ENCODE data around the gene MINK1. TPM values are rescaled to one million over a fixed set of nuclear protein-coding genes. Genes with fewer than 3 reads are reported as not detected.

Gene MINK1
- total and polyA plus RNA-seq, 10 of the 15 experiments (the other 5 are each of a cell fraction or from before 2014, with no cell fraction given), result 0.08 to 55.6 (median 15.0) TPM

GRCh38 chr17:4944554-4945175 lies 111.5 kb downstream of the MINK1 start (continued):
- TF ChIP-seq NFXL1 (IDR thresholded peaks at IDR 0.05; ENCODE audit: borderline replicate concordance) (no peak), SREBF2 (IDR thresholded peaks at IDR 0.05; ENCODE audit: low read length) (no peak), BMI1 (IDR thresholded peaks at IDR 0.05; ENCODE audit: borderline replicate concordance) (no peak), CBX5 (IDR thresholded peaks at IDR 0.05; ENCODE audit: low read depth) (no peak), MYC (IDR thresholded peaks at IDR 0.05; ENCODE audit: insufficient read depth, insufficient read length, insufficient replicate concordance, low read length, severe bottlenecking) (no peak), HCFC1 (IDR thresholded peaks at IDR 0.05; ENCODE audit: low read length) (no peak), POLR2AphosphoS5 (IDR thresholded peaks at IDR 0.05; ENCODE audit: low read length) (peak; percentile 77), ZNF217 (IDR thresholded peaks at IDR 0.05) (no peak), SMC3 (IDR thresholded peaks at IDR 0.05; ENCODE audit: borderline replicate concordance, low read length) (no peak), EGR1 (IDR thresholded peaks at IDR 0.05; ENCODE audit: borderline replicate concordance in 1 of 2, low read depth in 2 of 2, low read length in 2 of 2) (0 out of 3 replicates have a peak, but pooled peaks of 1 of the 2 experiments have one; percentile 40), ETV6 (conservative IDR thresholded peaks at IDR 0.05 in 1 of 2, IDR thresholded peaks at IDR 0.05 in 1 of 2; ENCODE audit: borderline replicate concordance in 1 of 2, low read depth in 1 of 2) (no peak), TARDBP (IDR thresholded peaks at IDR 0.05; ENCODE audit: borderline replicate concordance) (no peak), CREM (IDR thresholded peaks at IDR 0.05; ENCODE audit: low read depth) (no peak), TCF7 (IDR thresholded peaks at IDR 0.05; ENCODE audit: borderline replicate concordance) (no peak), RUNX3 (IDR thresholded peaks at IDR 0.05; ENCODE audit: low read length) (no peak), FOXK2 (IDR thresholded peaks at IDR 0.05) (no peak), YY1 (IDR thresholded peaks at IDR 0.05; ENCODE audit: low read depth, low read length) (no peak; the same call in 1 of the 2 replicates), SMAD1 (IDR thresholded peaks at IDR 0.05; ENCODE audit: low read depth, partially characterized antibody) (peak; percentile 28), RELA (IDR thresholded peaks at IDR 0.05; ENCODE audit: borderline replicate concordance, partially characterized antibody) (no peak), ZNF24 (IDR thresholded peaks at IDR 0.05) (no peak), NFYA (IDR thresholded peaks at IDR 0.05; ENCODE audit: borderline replicate concordance, low read depth, low read length) (no peak)
- TF ChIP-seq, protein P1, sequence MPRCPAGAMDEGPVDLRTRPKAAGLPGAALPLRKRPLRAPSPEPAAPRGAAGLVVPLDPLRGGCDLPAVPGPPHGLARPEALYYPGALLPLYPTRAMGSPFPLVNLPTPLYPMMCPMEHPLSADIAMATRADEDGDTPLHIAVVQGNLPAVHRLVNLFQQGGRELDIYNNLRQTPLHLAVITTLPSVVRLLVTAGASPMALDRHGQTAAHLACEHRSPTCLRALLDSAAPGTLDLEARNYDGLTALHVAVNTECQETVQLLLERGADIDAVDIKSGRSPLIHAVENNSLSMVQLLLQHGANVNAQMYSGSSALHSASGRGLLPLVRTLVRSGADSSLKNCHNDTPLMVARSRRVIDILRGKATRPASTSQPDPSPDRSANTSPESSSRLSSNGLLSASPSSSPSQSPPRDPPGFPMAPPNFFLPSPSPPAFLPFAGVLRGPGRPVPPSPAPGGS (IDR thresholded peaks at IDR 0.05; ENCODE audit: borderline replicate concordance, insufficient read depth, low read depth, low read length, poor library complexity, severe bottlenecking), result peak; percentile 93
- TF ChIP-seq, protein P2, sequence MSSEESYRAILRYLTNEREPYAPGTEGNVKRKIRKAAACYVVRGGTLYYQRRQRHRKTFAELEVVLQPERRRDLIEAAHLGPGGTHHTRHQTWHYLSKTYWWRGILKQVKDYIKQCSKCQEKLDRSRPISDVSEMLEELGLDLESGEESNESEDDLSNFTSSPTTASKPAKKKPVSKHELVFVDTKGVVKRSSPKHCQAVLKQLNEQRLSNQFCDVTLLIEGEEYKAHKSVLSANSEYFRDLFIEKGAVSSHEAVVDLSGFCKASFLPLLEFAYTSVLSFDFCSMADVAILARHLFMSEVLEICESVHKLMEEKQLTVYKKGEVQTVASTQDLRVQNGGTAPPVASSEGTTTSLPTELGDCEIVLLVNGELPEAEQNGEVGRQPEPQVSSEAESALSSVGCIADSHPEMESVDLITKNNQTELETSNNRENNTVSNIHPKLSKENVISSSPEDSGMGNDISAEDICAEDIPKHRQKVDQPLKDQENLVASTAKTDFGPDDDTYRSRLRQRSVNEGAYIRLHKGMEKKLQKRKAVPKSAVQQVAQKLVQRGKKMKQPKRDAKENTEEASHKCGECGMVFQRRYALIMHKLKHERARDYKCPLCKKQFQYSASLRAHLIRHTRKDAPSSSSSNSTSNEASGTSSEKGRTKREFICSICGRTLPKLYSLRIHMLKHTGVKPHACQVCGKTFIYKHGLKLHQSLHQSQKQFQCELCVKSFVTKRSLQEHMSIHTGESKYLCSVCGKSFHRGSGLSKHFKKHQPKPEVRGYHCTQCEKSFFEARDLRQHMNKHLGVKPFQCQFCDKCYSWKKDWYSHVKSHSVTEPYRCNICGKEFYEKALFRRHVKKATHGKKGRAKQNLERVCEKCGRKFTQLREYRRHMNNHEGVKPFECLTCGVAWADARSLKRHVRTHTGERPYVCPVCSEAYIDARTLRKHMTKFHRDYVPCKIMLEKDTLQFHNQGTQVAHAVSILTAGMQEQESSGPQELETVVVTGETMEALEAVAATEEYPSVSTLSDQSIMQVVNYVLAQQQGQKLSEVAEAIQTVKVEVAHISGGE (CRISPR knock-in tag; IDR thresholded peaks at IDR 0.05), result no peak
- TF ChIP-seq, protein P3, sequence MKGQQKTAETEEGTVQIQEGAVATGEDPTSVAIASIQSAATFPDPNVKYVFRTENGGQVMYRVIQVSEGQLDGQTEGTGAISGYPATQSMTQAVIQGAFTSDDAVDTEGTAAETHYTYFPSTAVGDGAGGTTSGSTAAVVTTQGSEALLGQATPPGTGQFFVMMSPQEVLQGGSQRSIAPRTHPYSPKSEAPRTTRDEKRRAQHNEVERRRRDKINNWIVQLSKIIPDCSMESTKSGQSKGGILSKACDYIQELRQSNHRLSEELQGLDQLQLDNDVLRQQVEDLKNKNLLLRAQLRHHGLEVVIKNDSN (IDR thresholded peaks at IDR 0.05; ENCODE audit: borderline replicate concordance, extremely low read length, insufficient read depth, low read depth, low read length), result no peak
